Common myeloid progenitor, CD34-positive (primary cell): ENCODE results near the gene ABCG5.

Experiments used
- CTCF ChIA-PET: fragments of 350-600 bp; sonication (Branson Sonifier 250); formaldehyde crosslinking; loops from one replicate; lab custom pipeline; 2021; ENCODE audit warnings: antibody characterized with exemption; lab: Charles Lee
- POLR2A ChIA-PET: fragments of 350-600 bp; sonication (Branson Sonifier 250); formaldehyde crosslinking; loops from one replicate; lab custom pipeline; 2021; ENCODE audit warnings: antibody characterized with exemption; lab: Charles Lee
- DNase-seq, 3 donors: peaks; one replicate each; pipeline versions ENCODE4 v3.0.0 to v3.0.0-alpha.2; 2013
- H3K27ac ChIP-seq, 2 experiments: 1 replicate in 1 of 2; 2 replicates in 1 of 2; pipeline ENCODE4 v1.7.0; 2013; ENCODE audit warnings: inconsistent platforms in 2 of 2, low read length in 2 of 2, mild to moderate bottlenecking in 2 of 2, low read depth in 1 of 2, moderate library complexity in 1 of 2; ENCODE audit not compliant: severe bottlenecking in 2 of 2, insufficient read depth in 1 of 2, poor library complexity in 1 of 2
- H3K27me3 ChIP-seq, 5 experiments: replicated peaks in 2 of 5; 1 replicate in 3 of 5; 2 replicates in 2 of 5; pipeline versions ENCODE4 v1.6.1 to v1.7.0; 2013; ENCODE audit warnings: low read length in 4 of 5, mild to moderate bottlenecking in 2 of 5, moderate library complexity in 2 of 5, inconsistent platforms in 1 of 5; ENCODE audit not compliant: insufficient read depth in 5 of 5, control insufficient read depth in 4 of 5
- H3K36me3 ChIP-seq, 4 experiments: 1 replicate in 2 of 4; 2 replicates in 2 of 4; pipeline versions ENCODE4 v1.6.1 to v1.7.0; 2013; ENCODE audit warnings: low read length in 3 of 4, control low read depth in 1 of 4, mild to moderate bottlenecking in 1 of 4; ENCODE audit not compliant: control insufficient read depth in 4 of 4, insufficient read depth in 4 of 4
- H3K4me1 ChIP-seq, 4 experiments: 1 replicate in 3 of 4; 2 replicates in 1 of 4; pipeline versions ENCODE4 v1.6.1 to v1.7.1; 2013; ENCODE audit warnings: low read length in 3 of 4, mild to moderate bottlenecking in 3 of 4, control low read depth in 1 of 4, inconsistent platforms in 1 of 4, moderate library complexity in 1 of 4; ENCODE audit not compliant: control insufficient read depth in 4 of 4, insufficient read depth in 4 of 4; ENCODE audit errors: control extremely low read depth in 1 of 4
- H3K4me3 ChIP-seq, 7 experiments: 1 replicate in 4 of 7; 2 replicates in 3 of 7; pipeline versions ENCODE4 v1.5.1 to v1.7.0; 2013; ENCODE audit warnings: mild to moderate bottlenecking in 7 of 7, low read length in 6 of 7, moderate library complexity in 6 of 7, inconsistent platforms in 2 of 7, low read depth in 2 of 7, control low read depth in 1 of 7; ENCODE audit not compliant: insufficient read depth in 4 of 7, control insufficient read depth in 1 of 7; ENCODE audit errors: extremely low read depth in 1 of 7
- H3K9me3 ChIP-seq, 5 experiments: 1 replicate in 4 of 5; 2 replicates in 1 of 5; pipeline versions ENCODE4 v1.6.1 to v1.7.1; 2013; ENCODE audit warnings: low read length in 4 of 5, mild to moderate bottlenecking in 2 of 5, inconsistent platforms in 1 of 5, low read depth in 1 of 5, moderate library complexity in 1 of 5; ENCODE audit not compliant: control insufficient read depth in 4 of 5, insufficient read depth in 2 of 5; ENCODE audit errors: control extremely low read depth in 1 of 5
- WGBS: methylation state at CpG from one replicate; pipeline ENCODE4 v1.1.5; 2013; ENCODE audit not compliant: insufficient coverage; 5-methylcytosine and 5-hydroxymethylcytosine counted together

ABCG5 gene

DNA sequence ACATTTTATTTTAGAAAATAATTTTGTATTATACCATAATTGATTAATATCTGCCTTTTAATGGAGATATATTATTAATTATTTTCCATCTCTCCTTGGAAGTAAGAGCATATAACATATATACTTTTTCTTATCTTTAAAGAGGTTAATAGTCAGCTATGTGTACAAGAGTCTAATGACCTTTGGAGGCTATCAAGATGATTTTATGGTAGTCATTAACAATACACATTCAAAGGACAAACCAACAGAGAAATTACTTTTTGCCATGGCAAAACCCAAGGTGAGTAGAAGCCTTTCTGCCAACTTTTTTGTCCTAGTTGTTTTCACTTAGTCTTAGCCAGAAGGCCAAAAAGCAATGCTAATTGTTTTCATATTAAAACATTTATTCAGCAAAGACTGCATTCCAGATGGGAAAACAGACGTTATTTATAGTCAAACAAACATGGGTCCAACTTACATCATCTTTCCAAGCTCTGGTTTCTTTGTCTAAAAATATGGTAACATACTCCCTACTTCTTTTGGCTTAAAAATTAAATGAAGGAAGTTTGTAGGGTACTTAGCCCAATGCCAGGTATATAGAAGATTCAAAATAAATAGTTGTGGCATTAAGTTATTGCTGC is 74.4 kb downstream of the ABCG5 start:
- H3K36me3 ChIP-seq, result no peaks in the 10 kb centered on the region
- no peaks in the 10 kb centered on the region for H3K4me1 ChIP-seq
- ChIA-PET CTCF (interaction anchor here (0.6 to 1.0 kb wide), 2 partner anchors 8 to 1374 kb away, joined by 3 read pairs; no protein-coding TSS in a partner anchor), POLR2A (no interaction called here)
- H3K4me3 ChIP-seq, result no peak overlapping the region
- no peak overlapping the region for H3K27ac ChIP-seq
- no peaks in the 10 kb centered on the region for H3K27me3 ChIP-seq
- DNase-seq, result no peak
- H3K9me3 ChIP-seq, result no peaks in the 10 kb centered on the region
- WGBS, result no CpG with 5 or more reads among the region's 1 CpG

DNA sequence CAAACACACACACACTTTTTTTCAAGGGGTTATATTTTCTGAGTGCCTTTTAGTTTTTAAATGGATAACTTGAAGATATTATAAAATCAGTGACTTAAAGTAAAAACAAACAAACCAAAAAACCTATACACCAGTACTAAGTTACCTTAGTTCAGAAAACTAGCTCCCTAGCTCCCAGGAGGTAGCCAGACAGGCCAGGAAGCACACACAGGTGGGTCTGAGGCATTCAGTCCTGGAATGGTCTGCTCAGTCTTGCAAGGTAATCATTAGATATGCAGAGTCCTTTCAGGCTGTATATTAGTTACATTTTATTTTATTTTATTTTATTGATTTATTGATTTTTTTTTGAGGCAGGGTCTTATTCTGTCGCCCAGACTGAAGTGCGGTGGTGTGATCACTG is 75.5 kb downstream of the ABCG5 start:
- CTCF ChIA-PET, result no interaction called here
- WGBS, result 100% methylated on average over 1 of the region's 2 CpGs
- no peaks in the 10 kb centered on the region for H3K27me3 ChIP-seq
- no peaks in the 10 kb centered on the region for H3K9me3 ChIP-seq
- H3K4me1 ChIP-seq, result no peaks in the 10 kb centered on the region
- no peak overlapping the region for H3K4me3 ChIP-seq
- POLR2A ChIA-PET, result no interaction called here
- DNase-seq, result no peak
- no peaks in the 10 kb centered on the region for H3K36me3 ChIP-seq
- H3K27ac ChIP-seq, result no peak overlapping the region
